HG03066 (cell line): Measurements from ENCODE around the gene STK11IP.
A peak's percentile ranks its signal among the peaks of the same experiment; 100 is the strongest.

Experiments used
- ATAC-seq: cut with Tn5 transposase; IDR thresholded peaks from one replicate; pipeline ENCODE4 v1.9.1; 2021; ENCODE audit warnings: low read depth; ENCODE audit not compliant: unreplicated experiment

The STK11IP gene

GRCh38 chr2:219631406-219631891 is 33.8 kb downstream of the STK11IP start:
- ATAC-seq: no peak

- ATAC-seq: no peak
Measured at GRCh38 chr2:219631904-219632759, 34.5 kb downstream of the STK11IP start.

GRCh38 chr2:219632760-219633105 is 35.1 kb downstream of the STK11IP start:
- ATAC-seq: no peak

DNA sequence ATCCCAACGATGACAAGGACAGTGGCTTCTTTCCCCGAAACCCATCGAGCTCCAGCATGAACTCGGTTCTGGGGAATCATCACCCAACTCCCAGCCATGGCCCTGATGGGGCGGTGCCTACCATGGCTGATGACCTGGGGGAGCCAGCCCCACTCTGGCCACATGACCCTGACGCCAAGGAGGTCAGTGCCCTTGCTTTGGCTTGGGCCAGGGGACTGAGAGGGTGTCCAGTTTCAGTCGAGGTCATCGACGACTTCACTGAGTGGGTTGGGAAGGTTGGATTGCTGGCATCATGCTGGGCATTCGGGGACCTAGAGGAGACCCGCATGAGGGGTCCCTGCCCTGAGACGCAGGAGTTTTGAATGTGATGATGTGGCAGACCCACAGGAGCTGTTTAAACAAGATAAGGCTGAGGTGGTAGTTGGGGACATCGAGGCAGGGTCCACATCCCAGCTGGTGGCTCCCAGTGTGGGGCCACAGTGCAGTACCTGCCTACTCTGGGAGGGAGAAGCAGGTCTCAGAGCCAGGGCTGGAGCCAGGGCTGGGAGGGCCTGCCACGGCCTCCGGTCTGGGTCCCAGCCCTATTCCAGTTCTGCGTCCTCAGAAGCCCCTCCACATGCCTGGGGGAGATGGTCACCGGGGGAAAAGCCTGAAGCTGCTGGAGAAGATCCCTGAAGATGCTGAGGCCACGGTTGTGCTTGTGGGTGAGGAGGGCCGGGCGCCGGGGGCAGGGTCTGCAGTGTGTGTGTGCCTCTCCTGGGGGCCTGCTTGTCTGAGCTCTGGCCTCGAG is 35.8 kb downstream of the STK11IP start:
- no peak for ATAC-seq

GRCh38 chr2:219634171-219634940 is 36.7 kb downstream of the STK11IP start:
- ATAC-seq: no peak

DNA sequence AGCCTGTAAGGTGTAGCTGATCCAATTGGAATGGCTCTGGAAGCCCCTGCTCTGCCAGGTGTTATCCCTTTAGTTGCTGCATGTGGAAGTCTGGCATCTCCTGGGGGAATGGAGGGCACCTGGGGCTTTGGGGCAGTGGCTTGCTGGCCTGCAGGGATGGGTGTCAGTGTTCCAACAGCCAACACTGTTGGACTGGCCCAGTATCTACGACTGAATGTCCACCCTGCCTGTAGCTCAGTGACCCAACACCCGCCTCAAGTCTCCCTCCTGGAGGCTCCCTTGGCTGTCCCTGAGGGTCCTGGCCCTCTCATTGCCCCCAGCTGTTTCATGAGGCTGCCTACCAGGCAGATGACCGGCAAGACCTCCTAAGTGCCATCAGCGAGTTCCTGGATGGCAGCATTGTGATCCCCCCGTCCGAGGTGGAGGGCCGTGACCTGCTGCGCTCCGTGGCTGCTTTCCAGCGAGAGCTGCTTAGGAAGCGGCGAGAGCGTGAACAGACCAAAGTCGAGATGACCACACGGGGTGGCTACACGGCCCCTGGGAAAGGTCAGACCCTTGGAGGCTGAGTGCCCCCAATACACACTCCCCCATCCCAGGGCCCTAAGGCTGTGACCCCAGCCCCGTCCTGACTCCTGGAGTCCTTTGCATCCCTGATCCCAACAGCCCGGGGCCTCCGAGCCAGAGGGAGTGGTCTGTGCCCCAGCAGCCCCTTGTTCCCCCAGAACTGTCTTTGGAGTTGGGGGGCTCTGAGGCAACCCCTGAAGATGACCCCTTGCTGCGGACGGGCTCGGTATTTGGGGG is 37.5 kb downstream of the STK11IP start:
- no peak for ATAC-seq

DNA sequence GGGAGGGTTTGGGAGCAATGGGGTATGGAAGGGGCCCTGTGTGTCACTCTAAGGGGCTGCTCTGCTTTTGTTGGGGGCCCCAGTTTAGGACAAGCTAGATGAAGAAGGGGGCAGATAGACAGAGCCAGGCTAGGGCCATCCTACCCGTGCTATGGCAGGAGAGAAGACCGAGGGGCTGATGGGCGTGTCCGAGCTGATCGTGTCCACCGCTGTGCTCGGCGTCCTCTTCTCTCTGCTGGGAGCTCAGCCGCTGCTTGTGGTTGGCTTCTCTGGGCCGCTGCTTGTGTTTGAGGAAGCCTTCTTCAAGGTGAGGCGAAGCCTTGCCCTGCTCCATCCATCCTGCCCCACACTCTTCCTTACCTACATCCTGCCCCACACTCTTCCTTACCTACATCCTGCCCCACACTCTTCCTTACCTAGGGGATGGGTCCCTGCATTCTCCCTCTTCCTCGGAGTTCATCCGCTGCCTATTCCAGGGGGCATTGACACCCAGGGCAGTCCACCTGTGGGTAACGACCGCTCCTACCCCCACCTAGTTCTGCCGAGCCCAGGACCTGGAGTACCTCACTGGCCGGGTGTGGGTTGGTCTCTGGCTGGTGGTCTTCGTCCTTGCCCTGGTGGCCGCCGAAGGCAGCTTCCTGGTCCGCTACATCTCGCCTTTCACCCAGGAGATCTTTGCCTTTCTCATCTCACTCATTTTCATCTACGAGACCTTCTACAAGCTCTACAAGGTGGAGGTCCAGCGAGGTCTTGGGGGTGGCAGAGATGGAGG is 38.7 kb downstream of the STK11IP start:
- ATAC-seq: no peak

GRCh38 chr2:219636941-219637841 is 39.5 kb downstream of the STK11IP start:
- no peak for ATAC-seq

DNA sequence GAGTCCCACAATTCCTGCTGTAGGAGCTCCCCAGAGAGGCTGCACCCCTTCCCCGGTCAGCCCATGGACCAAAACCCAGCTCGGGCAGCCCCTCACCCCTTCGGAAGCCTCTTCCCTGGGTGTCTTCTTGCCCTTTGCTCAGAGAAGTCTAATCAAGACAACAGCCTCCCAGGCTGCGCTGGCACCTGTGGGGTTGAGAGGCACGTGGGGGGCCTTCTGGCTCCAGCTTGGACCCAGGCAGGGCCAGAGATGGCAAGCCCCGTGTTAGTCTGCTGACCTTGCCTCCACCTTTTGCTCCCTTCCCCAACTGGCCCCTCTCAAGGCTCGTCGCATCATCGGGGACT is 40.2 kb downstream of the STK11IP start:
- ATAC-seq: no peak

- ATAC-seq: no peak
Measured at GRCh38 chr2:219638217-219638947, 40.7 kb downstream of the STK11IP start.

GRCh38 chr2:219638948-219639755 is 41.5 kb downstream of the STK11IP start:
- ATAC-seq: no peak

GRCh38 chr2:219641390-219642068 is 43.9 kb downstream of the STK11IP start:
- no peak for ATAC-seq

DNA sequence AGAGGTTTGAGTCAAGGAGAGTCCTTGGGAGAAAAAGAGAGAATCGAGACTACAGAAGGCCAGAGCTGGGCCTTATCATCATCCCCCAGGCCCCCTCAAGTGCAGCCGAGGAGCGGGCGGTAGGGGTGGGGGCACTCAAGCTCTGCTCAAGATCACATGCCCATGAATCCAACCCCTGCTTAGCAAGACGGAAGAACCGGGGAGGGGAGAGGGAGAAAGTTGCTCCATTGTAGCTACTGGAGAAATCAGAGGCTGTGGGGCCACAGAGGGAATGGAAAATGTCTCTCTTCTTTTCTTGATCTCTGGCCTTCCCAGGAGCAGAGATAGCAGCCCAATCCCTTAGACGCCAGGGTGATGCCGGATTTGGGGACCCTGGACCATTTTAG is 44.4 kb downstream of the STK11IP start:
- no peak for ATAC-seq

DNA sequence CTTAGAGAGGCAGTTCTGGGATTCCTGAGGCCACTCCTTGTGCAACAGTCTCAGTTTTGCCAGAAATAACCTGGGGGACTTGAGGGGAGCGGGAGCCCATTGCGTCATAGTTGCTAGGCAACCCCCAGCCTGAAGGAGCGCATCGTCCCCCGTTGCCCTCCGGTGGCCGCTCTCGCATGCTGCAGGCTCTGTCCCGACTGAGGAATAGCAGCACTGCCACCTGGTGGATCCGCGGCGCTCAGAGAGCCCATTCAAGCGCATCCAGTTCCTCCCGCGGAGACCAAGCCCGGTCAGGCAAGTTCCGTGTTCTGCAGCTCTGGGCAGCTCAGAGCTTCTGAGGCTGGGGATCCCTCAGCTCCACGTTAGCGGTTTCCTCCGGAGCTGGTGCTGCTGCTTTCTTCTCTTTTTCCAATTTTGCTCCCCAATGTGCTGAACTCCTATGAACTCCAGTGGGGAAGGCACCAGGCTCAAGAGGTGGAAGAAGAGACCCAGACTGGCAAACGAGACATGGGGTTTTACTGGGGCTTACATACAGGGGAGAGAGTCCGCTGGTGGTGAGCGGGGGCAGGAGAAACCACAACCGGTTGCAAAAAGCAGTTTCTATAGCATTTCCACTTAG is 44.9 kb downstream of the STK11IP start:
- ATAC-seq: peak; percentile 95

DNA sequence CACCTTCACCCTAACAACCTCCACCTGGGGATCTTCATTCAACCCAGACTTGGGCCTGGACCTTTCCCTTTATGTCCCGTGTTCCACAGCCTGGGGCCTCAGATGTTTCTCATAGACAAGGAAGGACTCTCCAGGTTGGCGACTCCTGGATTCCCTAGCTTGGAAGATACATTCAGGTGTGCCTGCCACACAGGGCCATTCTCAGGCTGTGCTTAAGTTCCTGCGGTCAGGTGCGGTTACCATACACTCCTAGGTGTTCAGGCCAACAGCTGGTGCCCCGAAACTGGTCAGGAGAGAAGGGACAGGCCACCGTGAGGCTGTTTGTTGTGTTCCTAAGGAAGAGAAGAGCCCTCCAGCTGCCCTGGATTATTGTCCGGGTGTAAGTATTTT is 45.4 kb downstream of the STK11IP start:
- ATAC-seq: no peak

DNA sequence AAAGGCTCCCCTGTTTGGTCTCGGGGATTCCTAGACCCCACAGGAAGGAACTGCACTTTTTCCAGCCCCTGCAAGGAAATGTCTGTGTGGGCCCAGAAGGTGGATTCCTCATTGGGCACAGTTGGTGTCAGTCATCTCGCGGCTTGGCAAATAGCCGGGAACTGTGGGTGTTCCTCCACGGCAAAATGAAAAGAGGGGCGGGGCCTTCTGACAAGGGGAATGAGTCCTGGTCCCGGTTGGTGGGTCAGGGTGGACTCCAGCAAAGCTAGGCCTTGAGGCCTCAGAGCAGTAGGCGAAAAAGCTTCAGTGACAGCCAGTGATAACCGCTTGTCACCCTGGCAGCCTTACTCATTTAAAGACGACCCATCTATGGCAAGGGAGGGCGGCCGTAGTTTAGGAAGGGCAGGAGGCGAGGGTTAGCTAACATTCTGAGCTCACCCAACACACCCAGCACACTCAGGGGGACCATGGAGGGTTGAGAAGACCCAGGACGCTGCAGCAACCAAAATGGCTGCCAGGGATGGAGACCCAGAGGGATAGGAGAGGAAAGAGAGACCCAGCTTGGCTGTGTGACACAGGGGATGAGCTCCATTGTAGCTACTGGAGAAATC is 46.2 kb downstream of the STK11IP start:
- ATAC-seq: no peak
